Suprapubic skin (tissue), 4 donors: ENCODE results near the gene CHRNB4. TPM values are rescaled to one million over a fixed set of nuclear protein-coding genes. Genes with fewer than 3 reads are reported as not detected.

Experiments
- DNase-seq, 2 donors: peaks; one replicate each; pipeline ENCODE4 v3.0.0-alpha.2; 2019; ENCODE audit warnings: low spot score in 2 of 2
- H3K27ac ChIP-seq: fragments of 200-600 bp; sonication (generic); one replicate; pipeline ENCODE4 v1.5.1; 2019
- H3K27me3 ChIP-seq: fragments of 200-600 bp; sonication (generic); one replicate; pipeline ENCODE4 v1.5.1; 2019
- H3K36me3 ChIP-seq: fragments of 200-600 bp; sonication (generic); one replicate; pipeline ENCODE4 v1.5.1; 2019
- H3K4me1 ChIP-seq: fragments of 200-600 bp; sonication (generic); one replicate; pipeline ENCODE4 v1.5.1; 2019
- H3K4me3 ChIP-seq: fragments of 200-600 bp; sonication (generic); one replicate; pipeline ENCODE4 v1.5.1; 2019; ENCODE audit warnings: mild to moderate bottlenecking
- H3K9me3 ChIP-seq: fragments of 200-600 bp; sonication (generic); one replicate; pipeline ENCODE4 v1.5.1; 2019
- CTCF ChIP-seq, 2 donors: fragments of 200-600 bp in 1 of 2; fragments of 450-650 bp in 1 of 2; sonication (generic) in 1 of 2; IDR thresholded peaks; one replicate each; pipeline ENCODE4 v1.5.1; 2016 to 2019; ENCODE audit warnings: antibody characterized with exemption in 2 of 2, mild to moderate bottlenecking in 1 of 2, moderate library complexity in 1 of 2
- EP300 ChIP-seq: sonication (generic); formaldehyde crosslinking; IDR thresholded peaks from one replicate; pipeline ENCODE4 v1.6.1; 2017; ENCODE audit warnings: antibody characterized with exemption
- POLR2A ChIP-seq, 2 donors: fragments of 450-650 bp; IDR thresholded peaks; one replicate each; pipeline ENCODE4 v1.6.1; 2017; ENCODE audit warnings: antibody characterized with exemption in 2 of 2, mild to moderate bottlenecking in 2 of 2, moderate library complexity in 2 of 2
- POLR2AphosphoS5 ChIP-seq, 3 donors: sonication (generic); formaldehyde crosslinking; IDR thresholded peaks; one replicate each; pipeline ENCODE4 v1.6.1; 2017; ENCODE audit warnings: antibody characterized with exemption in 3 of 3
- WGBS: methylation state at CpG from one replicate; pipeline ENCODE4 v1.1.5; 2018; 5-methylcytosine and 5-hydroxymethylcytosine counted together
- total RNA-seq, 4 donors: library from RNA; depleted of rRNA; stranded (reverse); fragments of >200 nt; gene quantifications; one replicate each; pipeline ENCODE4 v1.1.0, GENCODE V29; 2016

The CHRNB4 gene
- total RNA-seq, 4 donors from 2014 or later, result 0.47 TPM; not detected in 3

DNA sequence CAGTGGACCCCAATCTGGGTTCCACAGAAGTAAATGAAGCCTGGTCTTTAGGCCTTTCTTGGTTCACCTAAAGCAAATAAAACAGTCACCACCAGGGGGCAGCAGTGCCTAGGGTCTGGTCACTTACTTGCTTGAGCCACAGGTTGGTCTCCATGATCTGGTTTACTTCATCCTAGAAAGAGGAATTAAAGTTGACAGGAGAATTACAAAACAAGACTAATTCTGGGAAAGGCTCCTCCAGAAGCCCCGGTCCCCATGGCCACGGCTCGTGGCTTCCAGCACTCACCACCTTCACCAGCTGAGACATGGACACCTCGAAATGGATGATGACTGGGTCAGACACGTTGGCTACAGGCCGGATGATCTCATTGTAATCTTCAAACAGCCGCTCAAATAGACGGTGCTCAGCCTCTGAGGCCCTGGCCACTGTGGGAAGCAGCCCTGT, 22.5 kb downstream of the CHRNB4 start:
- Histone ChIP-seq H3K4me1 (peaks cover 19% of the 10 kb centered on the region), H3K4me3 (no peak overlapping the region), H3K27ac (no peak overlapping the region), H3K36me3 (no peaks in the 10 kb centered on the region), H3K9me3 (no peaks in the 10 kb centered on the region), H3K27me3 (peaks cover 44% of the 10 kb centered on the region)
- DNase-seq, result peak; percentile 92 to 94
- 5% methylated on average over 8 of the region's 8 CpGs for whole genome bisulfite sequencing
- no peak for TF ChIP-seq POLR2A (IDR thresholded peaks at IDR 0.05)
- TF ChIP-seq CTCF (IDR thresholded peaks at IDR 0.05), result peak; percentile 72 to 81
- peak in 1 of 3 donors; percentile 20 for TF ChIP-seq POLR2AphosphoS5 (IDR thresholded peaks at IDR 0.05)

DNA sequence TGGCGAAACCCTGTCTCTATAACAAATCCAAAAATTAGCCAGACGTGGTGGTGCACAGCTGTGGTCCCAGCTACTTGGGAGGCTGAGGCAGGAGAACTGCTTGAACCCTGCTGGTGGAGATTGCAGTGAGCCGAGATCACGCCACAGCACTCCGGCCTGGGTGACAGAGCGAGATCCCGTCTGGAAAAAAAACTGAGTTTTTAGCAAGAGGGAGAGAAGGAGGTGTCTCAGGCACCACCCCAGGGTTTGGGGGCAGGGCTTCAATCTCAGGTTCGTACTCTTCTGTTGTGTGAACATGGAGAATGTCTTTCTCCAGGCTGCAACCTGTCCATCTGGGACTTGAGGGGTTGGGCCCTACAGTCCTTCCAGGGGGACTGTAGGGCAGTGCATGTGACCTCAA, 22.9 kb downstream of the CHRNB4 start:
- Histone ChIP-seq H3K36me3 (no peaks in the 10 kb centered on the region), H3K27ac (no peak overlapping the region), H3K27me3 (peaks cover 43% of the 10 kb centered on the region), H3K9me3 (no peaks in the 10 kb centered on the region), H3K4me3 (no peak overlapping the region), H3K4me1 (peaks cover 19% of the 10 kb centered on the region)
- peak in 1 of 2 donors; percentile 47 for DNase-seq
- 83% methylated on average over 6 of the region's 8 CpGs for WGBS
- TF ChIP-seq POLR2A (IDR thresholded peaks at IDR 0.05) (no peak), POLR2AphosphoS5 (IDR thresholded peaks at IDR 0.05) (no peak), CTCF (IDR thresholded peaks at IDR 0.05) (no peak), EP300 (no peak)

- peaks cover 19% of the 10 kb centered on the region for H3K4me1 ChIP-seq
- 83% methylated on average over 3 of the region's 5 CpGs for WGBS
- H3K36me3 ChIP-seq, result no peaks in the 10 kb centered on the region
- no peak overlapping the region for H3K27ac ChIP-seq
- no peak for TF ChIP-seq CTCF (IDR thresholded peaks at IDR 0.05)
- no peak for TF ChIP-seq POLR2AphosphoS5 (IDR thresholded peaks at IDR 0.05)
- TF ChIP-seq POLR2A (IDR thresholded peaks at IDR 0.05), result no peak
- peaks cover 40% of the 10 kb centered on the region for H3K27me3 ChIP-seq
- no peak overlapping the region for H3K4me3 ChIP-seq
- peak in 1 of 2 donors; percentile 57 for DNase-seq
- H3K9me3 ChIP-seq, result no peaks in the 10 kb centered on the region
Observed at GRCh38 chr15:78617516-78617915, 23.5 kb downstream of the CHRNB4 start.

GRCh38 chr15:78617076-78617475, 23.9 kb downstream of the CHRNB4 start:
- H3K36me3 ChIP-seq, result no peaks in the 10 kb centered on the region
- peaks cover 19% of the 10 kb centered on the region for H3K4me1 ChIP-seq
- peaks cover 36% of the 10 kb centered on the region for H3K27me3 ChIP-seq
- no peak for TF ChIP-seq POLR2AphosphoS5 (IDR thresholded peaks at IDR 0.05)
- 92% methylated on average over 4 of the region's 7 CpGs for WGBS
- no peak overlapping the region for H3K4me3 ChIP-seq
- H3K9me3 ChIP-seq, result no peaks in the 10 kb centered on the region
- peak in 1 of 2 donors; percentile 38 for DNase-seq
- no peak overlapping the region for H3K27ac ChIP-seq

DNA sequence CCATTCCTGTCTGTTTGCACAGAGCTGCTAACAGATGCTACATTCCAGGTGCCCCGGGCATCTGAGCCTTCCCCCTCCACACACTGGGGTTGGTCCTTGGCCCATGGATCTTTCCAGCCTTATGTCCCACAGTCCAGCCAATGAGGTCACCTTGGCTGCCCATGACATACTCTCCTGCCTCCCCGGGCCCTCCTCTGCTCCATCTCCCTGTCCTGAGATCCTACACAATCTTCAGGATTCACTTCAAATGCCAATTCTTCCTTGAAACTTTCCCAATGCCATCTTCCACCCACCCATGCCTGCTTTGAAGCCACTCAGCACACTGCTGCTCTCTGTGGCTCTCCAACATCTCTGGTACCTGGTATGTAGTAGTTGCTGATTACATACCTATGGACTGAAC, 24.5 kb downstream of the CHRNB4 start:
- H3K4me3 ChIP-seq, result no peak overlapping the region
- no peak for TF ChIP-seq CTCF (IDR thresholded peaks at IDR 0.05)
- TF ChIP-seq POLR2AphosphoS5 (IDR thresholded peaks at IDR 0.05), result no peak
- TF ChIP-seq EP300, result no peak
- no peak for TF ChIP-seq POLR2A (IDR thresholded peaks at IDR 0.05)
- DNase-seq, result peak in 1 of 2 donors; percentile 43
- H3K36me3 ChIP-seq, result no peaks in the 10 kb centered on the region
- WGBS, result 100% methylated on average over 2 of the region's 2 CpGs
- H3K27me3 ChIP-seq, result peaks cover 30% of the 10 kb centered on the region
- no peak overlapping the region for H3K27ac ChIP-seq
- H3K4me1 ChIP-seq, result peaks cover 19% of the 10 kb centered on the region
- H3K9me3 ChIP-seq, result no peaks in the 10 kb centered on the region

DNA sequence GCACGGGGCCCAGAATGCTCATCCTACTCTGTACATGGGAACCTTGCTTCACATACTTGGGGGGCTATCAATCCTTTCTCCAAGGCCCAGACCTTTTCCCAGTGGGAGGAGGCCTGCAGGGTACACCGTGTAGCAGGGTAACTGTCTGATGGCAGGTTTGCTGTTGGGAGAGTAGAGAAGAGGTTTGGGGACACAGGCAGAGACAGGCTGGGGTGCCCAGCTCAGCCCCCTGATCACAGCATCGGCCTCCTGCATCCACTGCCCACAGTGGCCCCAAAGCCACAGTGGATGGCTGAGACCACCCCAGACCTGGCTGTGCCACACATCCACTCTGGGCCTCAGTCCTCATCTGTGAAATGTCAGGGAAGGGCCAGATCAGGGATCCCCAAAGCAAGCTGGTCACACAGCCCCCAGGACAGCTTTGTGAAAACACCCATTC, 25.8 kb downstream of the CHRNB4 start:
- H3K4me1 ChIP-seq, result peaks cover 9% of the 10 kb centered on the region
- WGBS, result 83% methylated on average over 2 of the region's 3 CpGs
- DNase-seq, result peak in 1 of 2 donors; percentile 50
- no peaks in the 10 kb centered on the region for H3K36me3 ChIP-seq
- H3K4me3 ChIP-seq, result no peak overlapping the region
- H3K27me3 ChIP-seq, result peaks cover 17% of the 10 kb centered on the region
- H3K9me3 ChIP-seq, result no peaks in the 10 kb centered on the region
- TF ChIP-seq EP300 (no peak), POLR2A (IDR thresholded peaks at IDR 0.05) (no peak), CTCF (IDR thresholded peaks at IDR 0.05) (no peak), POLR2AphosphoS5 (IDR thresholded peaks at IDR 0.05) (no peak)
- no peak overlapping the region for H3K27ac ChIP-seq
